GM18508 (cell line): ENCODE measurements around the gene ZRANB2.

Source experiments
- ATAC-seq: cut with Tn5 transposase; IDR thresholded peaks from one replicate; pipeline ENCODE4 v1.9.1; 2021; ENCODE audit warnings: moderate number of reproducible peaks; ENCODE audit not compliant: insufficient read depth, unreplicated experiment

The ZRANB2 gene

DNA sequence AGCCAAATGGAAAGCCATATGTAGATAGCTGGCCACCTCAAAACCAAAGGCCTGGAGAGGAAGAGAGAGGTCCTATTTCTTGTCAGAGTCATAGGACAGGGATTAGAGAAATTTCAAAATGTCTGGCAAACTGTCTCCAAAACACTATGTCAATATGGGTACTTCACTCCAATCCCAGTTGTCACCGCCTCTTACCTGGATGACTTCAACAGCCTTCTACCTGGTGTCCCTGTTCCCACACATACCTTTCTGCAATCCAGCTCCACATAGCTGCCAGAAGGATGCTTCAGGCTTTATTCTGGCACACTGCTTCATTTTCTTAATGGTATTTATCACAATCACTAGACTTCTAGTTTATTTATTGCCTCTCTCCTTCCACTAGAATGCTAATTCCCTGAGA is 47.7 kb downstream of the ZRANB2 start:
- ATAC-seq = no peak

DNA sequence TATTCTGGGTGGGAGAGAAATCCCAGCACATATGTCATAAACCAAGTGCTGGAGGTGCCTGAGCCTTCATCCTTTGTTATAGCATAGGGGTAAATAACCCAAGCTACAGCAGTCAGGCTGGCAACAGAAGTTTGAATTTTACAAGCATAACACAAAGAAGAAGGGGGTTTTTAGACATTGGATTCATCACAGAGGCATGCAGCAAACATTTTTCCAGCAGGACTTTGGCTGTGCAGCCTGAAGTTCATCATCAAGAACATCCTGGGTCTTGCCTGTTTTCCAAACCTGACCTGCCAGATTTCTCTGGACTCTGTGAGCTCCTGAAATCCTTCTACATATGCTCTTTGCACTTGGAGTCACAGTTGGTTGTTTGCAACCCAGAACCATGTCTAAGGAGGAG is 49.4 kb downstream of the ZRANB2 start:
- ATAC-seq = no peak

DNA sequence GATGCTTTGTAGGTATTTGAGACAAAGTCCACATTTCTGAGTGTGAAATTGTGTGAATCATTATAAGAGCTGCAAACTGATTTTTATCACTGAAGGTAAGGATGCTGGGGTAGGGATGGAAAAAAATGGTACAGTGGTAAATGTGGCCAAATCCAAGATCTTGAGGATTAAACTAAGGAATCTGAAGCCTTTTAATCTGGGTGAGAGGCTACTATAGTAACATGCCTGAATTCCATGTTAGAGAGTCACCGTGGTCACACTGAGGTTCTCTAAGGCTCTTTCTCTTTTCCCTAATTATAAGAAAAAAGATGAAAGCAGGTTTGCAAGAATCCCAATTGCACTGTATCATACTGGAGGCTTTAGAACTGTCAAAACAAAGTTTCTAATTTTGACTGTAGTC is 50.8 kb downstream of the ZRANB2 start:
- ATAC-seq = no peak

DNA sequence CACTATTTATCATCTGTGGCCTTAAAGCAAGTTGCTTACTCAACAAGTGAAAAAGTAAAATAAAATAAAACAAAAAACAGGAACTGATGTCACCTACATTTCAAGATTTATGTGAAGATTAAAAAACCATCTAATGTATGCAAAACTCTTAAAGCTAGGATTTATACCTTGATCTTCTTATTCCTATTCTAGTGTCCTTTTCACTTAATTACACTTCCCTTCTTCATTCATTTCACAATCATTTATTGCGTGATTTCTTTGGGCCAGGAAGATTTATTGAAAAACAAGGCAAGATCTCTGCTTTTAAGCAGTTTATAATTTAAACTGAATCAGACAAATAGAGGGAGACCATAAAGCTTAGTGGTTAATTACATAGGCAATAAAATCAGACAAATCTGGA is 51.9 kb downstream of the ZRANB2 start:
- no peak for ATAC-seq

DNA sequence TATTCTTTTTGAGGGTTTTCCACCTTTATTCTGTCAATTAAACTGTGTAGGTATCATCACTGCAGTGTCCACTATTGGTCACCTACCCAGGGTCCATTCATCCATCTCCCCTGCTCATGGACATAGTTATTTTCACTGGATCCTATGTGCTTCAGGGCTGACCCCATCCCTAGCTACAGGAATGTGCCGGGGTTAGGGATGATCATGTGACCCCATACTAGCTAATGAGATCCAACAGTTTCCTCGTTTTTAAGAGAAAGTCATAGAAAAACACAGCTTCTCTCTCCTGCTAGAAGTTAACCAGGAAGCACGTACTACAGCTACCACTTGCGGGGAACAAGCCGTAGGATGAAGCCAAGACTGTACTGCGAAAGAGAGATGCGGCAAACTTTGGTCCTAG is 52.8 kb downstream of the ZRANB2 start:
- ATAC-seq = no peak

DNA sequence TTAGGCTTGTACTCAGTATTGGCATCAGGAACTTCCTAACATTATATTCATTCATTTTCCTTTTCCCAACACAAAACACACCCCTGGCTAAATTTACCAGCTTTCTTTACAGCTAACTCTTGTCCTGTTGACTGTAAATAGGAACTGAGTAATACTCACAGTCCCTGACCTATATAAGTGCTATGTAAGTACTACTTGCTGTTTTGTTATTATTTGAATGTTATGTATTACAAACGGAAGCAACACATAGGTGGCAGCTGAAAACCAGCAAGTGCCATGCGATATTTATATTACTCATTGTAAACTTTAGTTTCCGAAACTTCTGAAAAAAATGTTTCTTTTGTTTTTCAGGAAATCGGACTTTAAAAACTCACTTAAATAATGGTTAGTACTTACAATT is 54.7 kb downstream of the ZRANB2 start:
- no peak for ATAC-seq

DNA sequence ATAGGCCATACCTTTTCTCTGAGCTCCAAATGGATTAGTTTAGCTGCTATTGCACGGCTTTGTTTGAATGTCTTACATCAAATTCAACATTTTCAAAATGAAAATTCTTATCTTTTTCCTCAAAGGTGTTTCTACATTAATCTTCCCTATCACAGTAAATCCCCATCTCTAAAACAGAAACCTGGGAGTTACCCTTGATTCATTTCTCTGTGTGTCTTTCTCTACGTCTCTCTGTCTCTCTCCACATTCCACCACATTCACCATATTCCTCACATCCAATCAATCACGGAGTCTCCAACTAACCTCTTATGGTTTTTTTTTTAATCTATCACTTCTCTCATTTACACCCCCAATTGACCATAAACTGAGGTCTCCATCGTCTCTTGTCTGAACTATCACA is 57.3 kb downstream of the ZRANB2 start:
- no peak for ATAC-seq

DNA sequence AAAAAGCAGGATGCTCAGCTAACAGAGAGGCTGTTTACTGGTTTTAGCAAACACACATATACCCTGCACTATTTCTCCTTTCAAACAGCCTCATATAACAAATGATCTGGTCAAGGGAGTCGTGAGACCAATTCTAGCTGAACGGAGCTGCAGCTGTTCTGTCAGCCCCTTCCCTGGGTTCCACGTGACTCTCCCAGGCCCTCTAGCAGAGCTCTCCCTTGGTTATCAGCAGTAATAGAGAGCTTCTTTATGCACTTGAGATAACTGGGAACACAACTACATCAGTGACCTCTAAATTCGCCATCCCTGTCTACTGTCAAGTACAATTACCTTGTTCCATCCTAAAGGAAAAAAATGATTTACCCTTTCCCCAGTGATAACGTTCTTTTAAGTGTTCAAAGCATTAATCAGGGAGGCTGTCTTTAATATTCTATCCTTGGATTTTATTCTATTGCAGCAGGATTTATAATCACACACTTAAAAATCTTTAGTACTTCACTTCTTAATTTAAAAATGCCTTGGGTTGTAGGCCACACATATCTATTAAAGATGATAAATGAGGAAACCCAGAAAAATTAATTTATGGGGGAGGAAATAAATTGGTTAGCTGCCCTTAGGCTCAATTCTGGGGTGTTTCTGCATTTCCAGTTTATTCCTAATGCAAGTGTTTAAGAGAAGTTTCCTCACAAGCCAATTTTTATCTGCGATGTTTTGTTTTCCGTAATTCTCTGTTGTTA is 61.4 kb downstream of the ZRANB2 start:
- ATAC-seq = no peak

DNA sequence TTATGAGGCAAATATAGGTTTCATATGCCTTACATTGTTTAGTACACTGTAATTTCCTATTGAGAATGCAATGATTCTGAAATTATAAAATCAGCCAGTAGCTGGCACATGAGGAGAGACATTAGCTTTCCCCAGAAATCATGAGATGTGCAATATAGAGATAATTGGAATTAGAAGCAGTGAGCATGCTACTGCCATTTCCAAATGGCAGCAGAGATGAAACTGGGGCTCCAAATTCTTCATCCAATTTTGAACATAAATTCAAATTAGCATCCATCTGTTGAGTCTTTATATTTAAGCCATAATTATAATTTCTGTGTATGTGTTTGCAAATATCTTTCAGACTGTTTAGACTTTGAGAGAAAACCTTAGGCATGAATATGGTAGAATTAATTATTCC is 62.0 kb downstream of the ZRANB2 start:
- ATAC-seq = no peak

DNA sequence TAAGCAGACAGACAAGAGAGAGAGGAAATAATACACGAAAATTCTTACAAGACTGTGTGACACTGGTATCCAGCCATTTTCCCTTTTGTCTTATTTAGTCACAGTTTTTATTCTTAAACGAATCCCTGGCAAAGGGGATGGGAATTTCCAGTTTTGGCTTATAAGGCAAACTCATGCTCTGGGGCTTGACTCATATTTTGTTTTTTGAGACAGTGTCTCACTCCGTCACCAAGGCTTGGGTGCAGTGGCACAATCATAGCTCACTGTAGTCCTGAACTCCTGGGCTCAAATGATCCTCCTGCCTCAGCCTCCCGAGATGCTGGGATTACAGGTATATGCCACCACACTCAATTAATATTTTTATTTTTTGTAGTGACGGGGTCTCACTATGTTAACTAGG is 65.1 kb downstream of the ZRANB2 start:
- no peak for ATAC-seq

DNA sequence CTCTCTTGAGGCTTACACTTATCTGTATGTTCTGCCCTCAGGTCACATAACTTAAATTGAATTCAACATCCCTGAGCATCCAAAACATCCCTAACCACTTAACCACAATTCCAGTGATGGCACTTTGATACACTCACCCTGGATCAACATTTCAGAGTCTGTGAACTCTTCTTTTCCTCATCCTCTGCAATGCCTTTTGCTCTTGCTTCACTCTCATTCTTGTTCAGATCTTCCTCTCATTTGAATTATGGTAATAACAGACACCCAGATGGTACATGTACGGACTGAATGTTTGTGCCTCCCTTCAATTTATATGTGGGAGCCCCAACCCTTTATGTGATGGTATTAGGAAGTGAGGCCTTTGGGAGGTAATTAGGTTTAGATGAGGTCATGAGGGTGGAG is 66.7 kb downstream of the ZRANB2 start:
- ATAC-seq = no peak
